Fibroblast of the aortic adventitia (primary cell): Measurements from ENCODE around the gene CCDC158. TPM values are rescaled to one million over a fixed set of nuclear protein-coding genes. Genes with fewer than 3 reads are reported as not detected.

Experiments used
- DNase-seq: peaks from one replicate; pipeline ENCODE4 v3.0.0-alpha.2; 2010; ENCODE audit warnings: low read depth
- H3K4me3 ChIP-seq: 2 replicates; pipeline ENCODE4 v1.5.1; 2011; ENCODE audit warnings: low read depth, mild to moderate bottlenecking, control low read depth, low read length, moderate library complexity
- CTCF ChIP-seq: IDR thresholded peaks from 2 replicates; pipeline ENCODE4 v1.5.1; 2011; ENCODE audit warnings: mild to moderate bottlenecking, low read length, control low read depth, inconsistent platforms; ENCODE audit not compliant: insufficient read depth
- small RNA-seq: library from RNA; depleted of rRNA; stranded (forward); fragments of <200 nt; gene quantifications from one replicate; pipeline ENCODE3, GENCODE V24; 2012
- total RNA-seq: library from RNA; depleted of rRNA; stranded (reverse); fragments of >200 nt; gene quantifications from 2 replicates; pipeline ENCODE4 v1.2.3, GENCODE V29; 2012; ENCODE audit warnings: low replicate concordance

CCDC158 gene
- total RNA-seq, 1 donor, result 0.90 TPM

- no peak overlapping the region for H3K4me3 ChIP-seq
- no peak for DNase-seq
- no peak for TF ChIP-seq CTCF
Measured at GRCh38 chr4:76272073-76272472, 148.9 kb downstream of the CCDC158 start.

- DNase-seq, result no peak
- no peak for TF ChIP-seq CTCF
- no peak overlapping the region for H3K4me3 ChIP-seq
Measured at GRCh38 chr4:76271248-76271647, 149.7 kb downstream of the CCDC158 start.

GRCh38 chr4:76270244-76271175, 150.4 kb downstream of the CCDC158 start:
- DNase-seq, result no peak
- TF ChIP-seq CTCF, result no peak
- H3K4me3 ChIP-seq, result no peak overlapping the region

GRCh38 chr4:76267811-76268210, 153.1 kb downstream of the CCDC158 start:
- DNase-seq, result no peak
- no peak overlapping the region for H3K4me3 ChIP-seq

GRCh38 chr4:76266627-76267026, 154.3 kb downstream of the CCDC158 start:
- H3K4me3 ChIP-seq, result no peak overlapping the region
- no peak for DNase-seq
- no peak for TF ChIP-seq CTCF

More at GRCh38 chr4:76267811-76268210, 153.1 kb downstream of the CCDC158 start:
- no peak for TF ChIP-seq CTCF

- H3K4me3 ChIP-seq, result no peak overlapping the region
- no peak for TF ChIP-seq CTCF
- DNase-seq, result no peak
Measured at GRCh38 chr4:76265631-76266218, 155.2 kb downstream of the CCDC158 start.

Small RNA genes within 50 kb of the gene (small RNA-seq; reads per million reads assigned to genes)
- gene RF00278 (not detected), gene RNU6-1000P (not detected)

Other genes starting within 250 kb of the CCDC158 start
- gene SCARB2, start 207.3 kb downstream of the CCDC158 start, total RNA-seq, result 114 and 184 TPM in 2 replicates
- 0.18 TPM in 1 of 2 replicates, not detected in the other for gene FAM47E, start 169.4 kb downstream of the CCDC158 start, total RNA-seq
- gene STBD1, start 114.4 kb downstream of the CCDC158 start, total RNA-seq, result 3.6 and 5.0 TPM in 2 replicates
- gene SHROOM3, start 14.1 kb upstream of the CCDC158 start, total RNA-seq, result 1.6 and 18.0 TPM in 2 replicates